GM21360 (cell line): ENCODE data around the gene DCTD.

Source experiments
- ATAC-seq: cut with Tn5 transposase; IDR thresholded peaks from one replicate; pipeline ENCODE4 v1.9.1; 2021; ENCODE audit warnings: mild to moderate bottlenecking, moderate library complexity; ENCODE audit not compliant: unreplicated experiment

Gene DCTD

DNA sequence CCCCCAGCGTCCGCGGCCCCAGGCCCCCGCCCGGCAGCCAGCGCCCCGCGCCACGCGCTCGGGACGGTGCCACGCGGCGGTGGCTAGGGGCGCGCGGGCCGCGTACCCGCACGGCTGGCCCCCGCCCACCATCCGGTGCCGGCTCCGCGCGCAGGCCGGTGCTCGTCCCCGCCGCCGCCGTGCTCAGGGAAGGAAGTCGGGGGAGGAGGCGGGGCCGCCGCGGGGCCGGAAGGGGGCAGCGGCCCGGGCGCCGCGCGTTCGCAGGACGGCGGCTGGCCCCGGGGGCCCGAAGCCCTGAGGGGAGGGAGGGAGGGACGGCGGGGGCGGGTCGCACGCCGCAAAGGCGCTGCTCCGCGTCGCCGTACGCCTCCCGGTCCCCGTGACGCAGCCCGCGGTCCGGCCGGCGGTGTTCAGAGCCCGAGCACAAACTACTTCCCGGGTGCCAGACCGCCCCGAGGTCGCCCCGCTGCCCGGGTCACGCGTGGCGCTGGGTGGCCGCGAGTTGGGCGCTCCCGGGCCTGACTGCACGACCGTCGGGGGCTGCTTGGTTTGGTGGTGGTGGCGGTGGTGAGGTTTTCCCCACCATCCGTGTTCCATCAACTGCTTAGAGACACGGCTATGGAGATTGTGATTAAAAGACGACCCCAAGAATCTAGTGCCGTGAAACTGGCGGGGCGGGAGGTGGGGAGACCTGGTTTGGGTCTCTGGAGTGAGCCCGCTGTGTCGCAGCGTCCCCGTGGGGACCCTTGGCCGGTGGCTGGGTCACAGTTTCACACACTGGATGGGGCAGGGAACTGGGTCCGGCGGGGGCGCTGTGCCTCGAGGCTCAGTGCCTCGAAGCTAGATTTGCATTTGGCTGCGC lies at the start of gene DCTD:
Gene DCTD, minus strand, starts transcription at position 205 of the 862 bp plus-strand sequence. CDS start 1,818 bp downstream, outside the sequence.
- ATAC-seq = peak; percentile 80

DNA sequence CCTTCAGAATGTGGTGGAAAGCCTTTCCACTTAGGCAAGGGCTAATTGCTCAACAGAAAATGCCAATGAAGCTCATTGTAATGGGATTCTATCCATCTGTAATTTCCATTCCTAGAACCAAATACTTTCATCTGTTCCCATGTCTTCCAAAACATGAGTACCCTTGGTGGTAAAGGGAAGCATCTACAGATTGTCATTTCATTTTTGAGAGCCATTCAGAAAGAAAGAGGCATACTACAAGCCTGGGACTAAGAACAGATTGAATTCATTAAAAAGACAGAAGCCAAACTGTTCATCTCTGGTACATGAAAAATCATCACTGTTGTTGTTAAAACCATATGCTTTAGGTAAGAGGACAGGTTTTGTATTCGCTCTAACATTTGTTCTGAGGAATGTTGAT lies 43.6 kb upstream of the DCTD start:
- no peak for ATAC-seq

DNA sequence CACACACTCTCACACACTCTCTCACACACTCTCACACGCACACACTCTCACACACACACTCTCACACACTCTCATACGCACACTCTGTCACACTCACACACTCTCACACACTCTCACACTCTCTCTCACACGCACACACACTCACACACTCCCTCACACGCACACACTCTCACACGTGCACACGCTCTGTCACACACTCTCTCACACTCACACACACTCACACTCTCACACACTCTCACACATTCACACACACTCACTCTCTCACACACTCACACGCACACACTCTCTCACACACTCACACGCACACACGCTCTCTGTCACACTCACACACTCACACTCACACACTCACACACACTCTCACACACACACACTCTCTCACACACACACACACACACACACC lies 43.0 kb upstream of the DCTD start:
- no peak for ATAC-seq

DNA sequence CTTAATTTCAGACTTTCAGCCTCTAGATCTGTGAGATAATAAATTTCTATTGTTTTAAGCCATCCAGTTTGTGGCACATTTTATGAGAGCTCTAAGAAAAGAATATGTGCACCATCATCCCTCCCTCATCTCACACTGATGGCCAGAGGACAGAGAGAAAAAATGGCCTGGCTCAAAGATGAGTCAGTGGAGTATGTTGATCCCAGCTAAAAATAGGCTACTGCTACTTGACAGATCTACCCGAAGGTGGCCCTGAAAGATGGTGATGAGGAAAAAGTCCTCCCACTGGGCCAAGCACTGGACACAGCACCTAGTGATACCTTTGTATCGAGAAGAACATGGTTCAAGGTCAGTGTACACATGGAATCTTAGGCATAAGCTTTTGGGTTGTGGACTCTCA lies 38.2 kb upstream of the DCTD start:
- ATAC-seq = no peak

DNA sequence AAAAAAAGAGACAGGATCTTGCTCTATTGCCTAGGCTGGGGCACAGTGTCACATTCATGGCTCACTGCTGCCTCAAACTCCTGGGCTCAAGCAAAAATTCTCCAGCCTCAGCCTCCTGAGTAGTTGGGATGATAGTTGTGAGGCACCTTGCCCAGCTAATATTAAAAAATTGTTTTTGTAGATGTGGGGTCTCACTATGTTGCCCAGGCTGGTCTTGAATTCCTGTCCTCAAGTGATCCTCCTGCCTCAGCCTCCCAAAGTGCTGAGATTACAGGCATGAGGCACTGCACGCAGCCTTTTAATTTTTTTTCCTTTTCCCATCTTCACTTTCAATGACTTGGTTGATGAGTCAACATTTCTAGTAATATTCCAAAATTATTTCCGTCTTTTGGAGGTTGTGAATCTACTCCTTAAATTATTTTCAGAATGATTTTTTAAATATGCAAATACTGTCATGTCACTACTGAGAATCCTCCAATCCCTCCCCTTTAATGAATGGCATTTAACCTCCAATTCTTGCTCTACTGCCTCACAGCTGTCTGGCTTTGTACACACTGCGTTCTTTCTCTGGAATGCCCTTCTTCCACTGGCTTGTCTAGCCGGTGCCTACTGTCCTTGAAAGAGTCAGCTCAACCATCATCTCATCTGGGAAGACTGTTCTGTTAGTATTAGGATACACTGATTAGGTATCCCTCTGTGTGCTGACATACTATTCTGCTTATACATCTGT lies 27.5 kb upstream of the DCTD start:
- ATAC-seq = no peak

DNA sequence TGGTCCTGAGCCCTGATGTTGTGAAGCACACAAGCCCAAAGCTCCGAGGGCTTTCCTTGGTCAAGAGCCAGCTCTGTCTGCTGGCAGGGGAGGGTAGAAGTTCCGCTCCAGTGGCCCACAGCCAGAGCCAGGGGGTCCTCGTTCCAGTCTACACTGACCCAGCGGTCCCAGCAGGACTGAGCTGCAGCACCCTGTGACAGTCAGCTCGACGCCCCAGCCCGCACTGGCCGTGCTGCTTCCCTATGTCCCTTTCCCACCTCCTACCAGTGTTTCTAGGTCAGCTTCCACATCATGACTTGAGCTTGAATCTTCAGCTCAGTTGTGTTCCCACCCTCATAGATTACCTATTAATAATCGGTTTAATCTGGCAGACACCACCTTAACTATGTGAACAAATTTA lies 22.5 kb upstream of the DCTD start:
- ATAC-seq = no peak

DNA sequence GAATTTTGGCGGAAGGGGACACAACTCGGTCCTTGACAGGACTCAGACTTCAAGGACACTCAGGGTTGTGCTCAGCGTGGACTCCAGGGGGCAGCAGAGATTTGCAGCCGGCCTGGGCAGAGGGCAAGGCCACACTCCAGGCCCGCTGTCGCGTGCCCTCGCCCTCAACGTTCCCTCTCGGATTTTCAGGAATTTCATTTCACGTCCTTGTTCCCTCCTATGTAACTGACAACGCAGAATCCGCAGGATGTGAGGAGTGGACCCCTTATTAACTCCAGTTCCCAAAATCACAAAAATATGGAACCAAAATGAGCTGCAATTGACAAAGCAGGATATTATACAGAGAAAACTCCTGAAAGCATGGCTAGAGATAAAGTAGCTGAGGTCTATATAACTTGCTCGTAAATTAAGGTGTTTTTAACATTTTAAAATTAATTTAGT lies 21.0 kb upstream of the DCTD start:
- peak; percentile 91 for ATAC-seq

DNA sequence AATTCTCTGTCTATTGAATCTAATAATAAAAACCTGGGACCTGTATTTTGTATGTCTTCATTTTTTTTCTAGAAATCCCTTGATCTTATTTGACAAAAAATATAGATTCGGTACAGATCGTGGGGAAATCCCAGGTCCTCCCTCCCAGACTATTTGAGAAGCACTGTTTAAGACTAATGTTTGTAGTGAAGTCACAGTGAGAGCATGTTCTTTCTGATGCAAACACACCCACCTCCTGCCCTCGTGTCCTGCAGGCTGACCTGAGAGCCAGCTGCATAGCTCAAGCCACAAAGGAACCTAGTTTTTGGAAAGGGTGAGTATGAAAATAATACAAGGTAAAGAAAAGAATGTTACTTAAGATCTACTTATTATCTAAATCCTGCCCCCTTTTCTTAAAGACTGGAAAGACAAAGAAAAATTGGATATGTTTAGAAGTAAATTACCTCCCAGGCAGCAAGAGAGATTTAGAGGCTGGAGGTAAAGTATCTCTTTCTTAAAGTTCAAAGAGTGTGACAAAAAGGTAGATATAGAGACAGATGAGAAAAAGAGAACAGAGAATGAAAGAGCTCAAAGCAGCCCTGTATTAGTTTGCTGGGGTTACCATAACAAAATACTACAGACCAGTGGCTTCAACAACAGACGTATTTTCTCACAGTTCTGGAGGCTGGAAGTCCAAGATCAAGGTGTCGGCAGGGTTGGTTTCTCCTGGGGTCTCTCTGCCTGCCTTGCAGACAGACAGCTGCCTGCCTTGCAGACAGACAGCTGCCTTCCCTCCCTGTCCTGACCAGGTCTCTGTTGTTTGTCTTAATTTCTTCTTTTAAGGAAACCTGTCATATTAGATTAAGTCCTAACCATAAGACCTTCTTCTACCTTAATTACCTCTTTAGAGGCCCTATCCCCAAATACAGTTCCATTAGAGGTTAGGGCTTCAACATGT lies 20.4 kb upstream of the DCTD start:
- peak; percentile 34 for ATAC-seq

DNA sequence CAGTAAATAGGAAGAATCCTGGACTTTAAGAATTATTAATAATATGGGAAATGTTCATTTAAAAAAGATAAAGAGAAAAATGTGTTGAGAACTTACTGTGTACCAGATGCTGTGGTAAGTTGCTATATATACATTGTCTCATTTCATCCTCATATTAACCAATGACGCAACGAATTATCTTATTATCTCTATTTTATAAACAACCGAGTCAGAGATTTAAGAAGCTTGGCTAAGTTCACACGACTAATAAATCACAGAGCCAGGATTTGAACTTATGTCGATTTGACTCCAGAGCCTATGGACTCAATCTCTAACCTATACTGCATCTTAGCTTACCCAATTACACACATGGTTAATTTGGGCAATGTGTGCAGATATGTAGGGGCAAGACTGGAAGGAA lies 15.5 kb upstream of the DCTD start:
- no peak for ATAC-seq

DNA sequence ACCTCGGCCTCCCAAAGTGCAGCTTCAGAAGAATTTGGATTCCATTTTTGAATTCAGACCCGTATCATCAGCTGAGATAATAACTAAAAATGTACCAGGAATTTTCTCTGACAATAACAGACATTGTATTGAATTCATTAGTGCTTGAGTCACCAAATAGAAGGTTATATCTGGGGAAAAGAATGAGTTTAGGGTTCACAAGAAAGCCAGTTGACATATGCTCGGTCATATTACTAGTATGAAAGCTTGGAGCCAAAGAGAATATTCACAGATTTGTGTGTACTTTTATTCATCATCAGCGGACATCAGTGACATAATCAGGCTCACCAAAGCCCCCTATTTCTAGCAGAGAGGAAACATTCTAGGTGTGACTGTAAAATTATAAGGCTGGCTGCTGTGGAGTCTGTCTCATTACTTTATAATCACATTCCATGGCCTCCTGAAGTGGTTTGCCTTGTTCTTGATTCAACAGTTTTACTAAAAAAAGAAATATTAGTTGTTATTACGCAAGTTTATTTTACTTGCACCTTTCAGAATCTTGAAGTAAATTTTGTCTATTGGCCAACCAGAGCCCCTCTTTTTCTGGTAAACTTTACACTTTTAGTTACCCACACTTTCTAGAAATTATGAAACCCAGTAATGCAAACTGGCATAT lies 14.6 kb upstream of the DCTD start:
- ATAC-seq = no peak

DNA sequence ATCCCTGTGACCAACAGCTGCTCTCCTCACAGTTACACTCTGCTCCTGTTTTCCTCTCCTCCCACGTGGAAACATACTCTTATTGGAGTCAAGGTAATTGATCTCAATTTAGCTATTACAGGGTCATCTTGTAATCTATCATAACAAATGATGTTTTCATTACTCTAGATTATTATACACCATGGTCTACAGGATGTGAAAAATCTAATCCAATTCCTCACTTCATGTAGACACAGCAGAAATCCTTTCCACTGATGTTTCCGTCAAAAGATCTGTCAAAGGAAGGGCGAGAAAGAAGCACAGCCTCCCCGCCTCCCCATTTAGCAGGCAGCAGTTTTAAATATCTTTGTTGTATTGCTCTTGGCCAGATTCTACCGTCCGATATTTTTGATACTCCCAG lies 13.7 kb upstream of the DCTD start:
- no peak for ATAC-seq

DNA sequence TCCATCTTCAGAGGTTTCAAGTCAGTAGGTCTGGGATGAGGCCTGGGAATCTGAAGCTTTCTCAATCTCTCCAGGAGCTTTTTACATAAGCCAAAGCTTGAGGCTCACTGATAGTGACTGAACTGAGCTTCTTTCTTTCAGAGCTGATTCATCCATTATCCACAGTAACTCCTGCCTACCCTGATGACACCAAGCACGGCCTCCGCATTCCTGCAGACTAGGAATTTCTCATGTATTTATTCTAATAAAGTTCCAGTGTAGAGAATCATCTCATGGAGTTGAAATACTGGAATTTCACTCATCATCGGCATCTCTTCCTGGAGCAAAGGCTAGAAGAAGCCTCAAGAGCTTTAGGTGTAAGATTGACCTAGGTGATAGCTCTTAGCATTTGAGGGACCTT lies 12.1 kb upstream of the DCTD start:
- ATAC-seq = no peak

DNA sequence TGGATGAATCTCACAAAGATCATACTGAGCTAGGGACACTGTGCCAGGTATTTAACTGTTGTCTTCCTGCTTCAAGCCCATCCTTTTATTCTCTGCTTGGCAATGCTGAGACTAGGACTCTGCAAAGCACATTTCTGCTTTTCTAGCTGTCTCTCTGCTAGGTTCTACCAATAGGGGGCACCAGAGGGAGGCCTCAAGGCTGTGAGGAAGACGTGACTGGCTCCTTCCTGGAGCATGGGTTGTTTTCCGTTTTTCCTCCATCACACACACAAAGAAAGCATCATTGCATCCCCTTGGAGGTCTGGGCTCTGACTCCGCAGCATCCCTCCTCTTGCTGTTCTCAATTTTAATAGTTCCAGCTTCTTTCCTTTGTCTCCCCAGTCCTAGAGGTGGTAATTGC lies 10.9 kb upstream of the DCTD start:
- no peak for ATAC-seq

DNA sequence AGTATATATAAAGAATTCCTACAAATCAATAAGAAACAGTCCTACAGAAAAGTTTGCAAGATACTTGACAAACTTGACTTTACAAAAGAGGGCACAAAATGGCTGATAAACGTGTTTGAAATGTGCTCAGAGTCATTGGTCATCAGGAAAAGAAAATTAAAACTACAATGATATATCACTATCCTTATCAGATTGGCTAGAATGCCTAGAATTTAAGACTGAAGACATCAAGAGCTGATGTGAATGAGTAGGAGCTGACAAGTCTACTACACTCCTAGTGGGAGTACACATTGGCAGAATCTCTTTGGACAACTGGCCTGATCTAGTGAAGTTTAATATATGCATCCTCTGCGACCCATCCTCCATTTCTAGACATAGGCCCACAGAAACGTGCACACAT lies 10.3 kb upstream of the DCTD start:
- ATAC-seq = no peak

DNA sequence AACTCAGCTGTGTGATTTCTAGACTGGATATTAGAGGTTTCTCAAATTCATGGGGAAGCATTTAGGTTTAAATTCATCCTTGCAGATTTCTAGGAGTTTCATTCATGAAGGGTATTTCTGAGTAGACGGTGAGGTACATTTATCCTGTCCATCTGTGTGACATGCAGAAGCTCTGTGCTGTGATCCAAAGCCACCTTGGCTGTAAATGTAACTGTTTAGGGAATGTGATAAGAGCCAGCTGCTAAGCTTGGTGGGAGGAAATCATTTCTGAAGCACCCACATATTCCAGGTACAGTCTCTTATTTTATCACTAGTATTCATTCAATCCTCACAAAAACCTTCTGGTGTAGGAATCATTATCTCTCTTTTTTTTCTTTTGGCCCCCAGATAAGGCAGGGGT lies 8.7 kb upstream of the DCTD start:
- ATAC-seq = no peak

DNA sequence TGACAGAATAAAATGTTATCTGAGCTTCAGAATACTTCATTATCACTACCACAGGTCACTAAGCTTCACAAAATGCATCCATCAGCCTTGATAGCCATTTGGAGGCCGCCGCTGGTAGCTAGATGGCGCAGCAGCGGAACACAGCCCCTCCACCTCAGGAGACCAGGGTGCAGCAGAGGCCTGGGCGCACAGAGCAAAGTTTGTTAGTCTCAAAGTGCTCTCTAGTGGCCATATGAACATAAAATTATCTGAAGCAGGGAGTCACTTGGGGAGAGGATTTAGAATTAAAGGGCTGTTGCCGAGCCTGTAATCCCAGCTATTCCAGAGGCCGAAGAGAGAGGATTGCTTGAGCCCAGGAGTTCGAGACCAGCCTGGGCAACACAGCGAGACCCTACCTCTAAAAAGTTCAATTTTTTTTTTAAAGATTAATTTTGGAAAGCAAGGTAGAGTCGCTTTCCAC lies 8.1 kb upstream of the DCTD start:
- ATAC-seq = peak; percentile 100

DNA sequence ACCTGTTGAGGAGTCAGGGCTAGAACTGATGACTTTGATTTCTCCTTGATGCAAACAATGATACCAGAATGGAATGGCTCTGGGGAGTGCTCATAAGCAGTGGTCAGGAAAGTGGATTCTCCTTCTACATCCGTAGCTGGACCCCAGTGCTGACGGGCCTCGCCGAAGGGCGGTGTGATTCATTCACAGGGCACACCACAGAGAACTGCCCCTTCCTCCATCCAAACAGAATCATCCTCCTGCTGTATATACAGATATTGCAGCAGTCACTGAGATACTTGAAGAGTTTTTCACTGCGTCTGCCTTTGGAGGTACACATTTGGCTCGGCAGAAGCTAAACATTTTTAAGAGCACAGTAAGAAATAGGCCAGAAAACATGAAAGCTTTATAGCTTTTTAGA lies 7.3 kb upstream of the DCTD start:
- no peak for ATAC-seq

DNA sequence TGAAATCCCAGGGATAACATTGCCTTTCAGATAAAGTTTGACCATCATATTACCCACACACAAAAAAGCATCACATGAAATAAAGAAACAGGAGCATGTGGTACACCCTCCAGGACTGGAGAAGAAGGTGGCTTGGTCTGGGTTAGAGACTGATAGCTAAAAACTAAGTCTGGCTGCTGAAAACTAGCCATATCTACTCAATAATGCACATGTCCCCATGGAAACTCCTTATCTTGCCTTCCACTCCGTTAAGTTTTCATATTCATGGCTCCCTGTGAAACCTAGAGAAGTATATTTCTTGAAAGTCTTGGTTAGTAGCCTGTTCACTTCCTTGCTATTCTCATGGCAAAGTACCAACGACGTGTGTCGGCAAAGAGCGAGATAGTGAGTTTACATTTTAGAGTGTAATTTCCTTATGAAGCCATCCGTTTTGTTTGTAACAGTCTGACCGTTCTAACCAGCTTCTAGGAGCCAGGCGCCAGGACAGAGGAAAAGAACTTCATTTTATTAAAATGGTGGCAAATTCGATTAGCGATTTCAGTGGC lies 6.7 kb upstream of the DCTD start:
- ATAC-seq = no peak

DNA sequence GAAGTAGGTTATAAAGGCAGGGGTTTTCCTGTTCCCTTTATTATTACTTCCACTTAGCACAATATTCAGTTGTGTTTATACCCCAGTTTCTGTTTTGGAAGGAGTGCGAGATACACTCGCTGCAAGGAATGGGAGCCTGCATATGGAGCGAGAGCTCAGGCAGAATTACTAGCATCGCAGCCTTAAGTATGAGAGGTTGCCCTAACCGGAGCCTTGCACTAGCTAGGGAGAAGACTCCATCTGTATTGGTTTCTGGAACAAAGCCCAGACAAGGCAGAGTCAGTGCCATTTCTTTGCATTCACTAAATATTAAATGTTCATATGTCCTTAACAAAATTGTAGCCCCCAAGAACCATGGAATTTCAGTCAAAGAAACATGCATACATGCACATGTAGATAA lies 6.2 kb upstream of the DCTD start:
- ATAC-seq = no peak
